ENCODE data around the gene RAP1GAP2. TPM values are rescaled to one million over a fixed set of nuclear protein-coding genes. Genes with fewer than 3 reads are reported as not detected.

RAP1GAP2 gene
- polyA plus RNA-seq, 1 of the 3 experiments (the other 2 are of a cell fraction): 22.0 TPM

DNA sequence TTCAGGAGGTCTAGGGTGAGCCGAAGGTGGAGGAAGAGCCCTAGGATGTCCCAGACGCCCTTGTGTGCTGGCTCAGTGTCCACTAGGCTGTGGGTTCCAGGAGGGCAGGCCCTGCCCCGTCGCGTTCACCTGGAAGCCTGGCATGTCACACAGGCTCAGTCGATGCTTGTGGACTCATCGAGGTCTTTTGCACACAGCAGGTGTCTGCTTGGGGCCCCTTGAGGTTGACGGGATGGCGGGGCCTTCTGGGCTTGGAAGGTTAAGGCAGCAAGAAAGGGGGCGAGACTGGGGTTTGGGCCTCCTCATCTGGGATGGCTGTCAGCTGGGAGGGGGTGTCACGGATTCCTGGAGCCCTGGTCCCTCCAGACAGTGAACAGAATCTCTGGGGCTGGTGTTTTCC lies 1.9 kb downstream of the RAP1GAP2 start:
- no peak for DNase-seq
- ChIA-PET CTCF (interaction anchor here (1.9 to 3.1 kb wide), 2 partner anchors 12 to 29 kb away, joined by 8 to 22 read pairs; no protein-coding TSS in a partner anchor), POLR2A (interaction anchor here (0.8 to 1.0 kb wide), 2 partner anchors 12 to 25 kb away, joined by 3 to 4 read pairs; no protein-coding TSS in a partner anchor)
- Histone ChIP-seq H3K4me1 (ENCODE audit: control insufficient read depth in 1 of 2, insufficient read depth in 2 of 2, low read depth in 1 of 2, low read length in 1 of 2) (peaks cover 0 to 18% of the 10 kb centered on the region in 2 experiments; a peak in 1 of 4 replicates), H3K79me2 (ENCODE audit: insufficient read depth) (no peaks in the 10 kb centered on the region), H3K27me3 (ENCODE audit: insufficient read depth) (no peaks in the 10 kb centered on the region; the same call in 1 of the 2 replicates), H3K36me3 (replicated peaks in 1 of 2; ENCODE audit: control insufficient read depth in 1 of 2, insufficient read depth in 2 of 2, low read length in 1 of 2) (no peaks in the 10 kb centered on the region), H3K4me3 (ENCODE audit: low read depth in 2 of 2, low read length in 1 of 2) (no peak overlapping the region), H3F3A (replicated peaks; ENCODE audit: insufficient read depth) (no peaks in the 10 kb centered on the region), H3K9me3 (no peaks in the 10 kb centered on the region), H3K9me2 (no peaks in the 10 kb centered on the region), H3K4me2 (no peak overlapping the region), H3K9ac (no peak overlapping the region), H3K27ac (ENCODE audit: low read depth in 2 of 2, low read length in 1 of 2) (no peak overlapping the region; a peak in 1 of 4 replicates), H4K20me1 (ENCODE audit: insufficient read depth) (no peaks in the 10 kb centered on the region), H2AFZ (ENCODE audit: low read depth) (no peak overlapping the region)
- 83% methylated on average over 6 of the region's 11 CpGs for WGBS (ENCODE audit: low lambda C conversion rate)
- TF ChIP-seq FOXM1 (IDR thresholded peaks at IDR 0.05; ENCODE audit: low read depth) (no peak), RXRA (IDR thresholded peaks at IDR 0.05; ENCODE audit: borderline replicate concordance, low read depth) (no peak), NRF1 (IDR thresholded peaks at IDR 0.05; ENCODE audit: low read depth, low read length) (no peak), YY1 (IDR thresholded peaks at IDR 0.05; ENCODE audit: low read depth) (no peak)
- TF ChIP-seq, protein P1, sequence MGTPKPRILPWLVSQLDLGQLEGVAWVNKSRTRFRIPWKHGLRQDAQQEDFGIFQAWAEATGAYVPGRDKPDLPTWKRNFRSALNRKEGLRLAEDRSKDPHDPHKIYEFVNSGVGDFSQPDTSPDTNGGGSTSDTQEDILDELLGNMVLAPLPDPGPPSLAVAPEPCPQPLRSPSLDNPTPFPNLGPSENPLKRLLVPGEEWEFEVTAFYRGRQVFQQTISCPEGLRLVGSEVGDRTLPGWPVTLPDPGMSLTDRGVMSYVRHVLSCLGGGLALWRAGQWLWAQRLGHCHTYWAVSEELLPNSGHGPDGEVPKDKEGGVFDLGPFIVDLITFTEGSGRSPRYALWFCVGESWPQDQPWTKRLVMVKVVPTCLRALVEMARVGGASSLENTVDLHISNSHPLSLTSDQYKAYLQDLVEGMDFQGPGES (IDR thresholded peaks at IDR 0.05; ENCODE audit: low read depth, low read length): no peak
- TF ChIP-seq, protein P2, sequence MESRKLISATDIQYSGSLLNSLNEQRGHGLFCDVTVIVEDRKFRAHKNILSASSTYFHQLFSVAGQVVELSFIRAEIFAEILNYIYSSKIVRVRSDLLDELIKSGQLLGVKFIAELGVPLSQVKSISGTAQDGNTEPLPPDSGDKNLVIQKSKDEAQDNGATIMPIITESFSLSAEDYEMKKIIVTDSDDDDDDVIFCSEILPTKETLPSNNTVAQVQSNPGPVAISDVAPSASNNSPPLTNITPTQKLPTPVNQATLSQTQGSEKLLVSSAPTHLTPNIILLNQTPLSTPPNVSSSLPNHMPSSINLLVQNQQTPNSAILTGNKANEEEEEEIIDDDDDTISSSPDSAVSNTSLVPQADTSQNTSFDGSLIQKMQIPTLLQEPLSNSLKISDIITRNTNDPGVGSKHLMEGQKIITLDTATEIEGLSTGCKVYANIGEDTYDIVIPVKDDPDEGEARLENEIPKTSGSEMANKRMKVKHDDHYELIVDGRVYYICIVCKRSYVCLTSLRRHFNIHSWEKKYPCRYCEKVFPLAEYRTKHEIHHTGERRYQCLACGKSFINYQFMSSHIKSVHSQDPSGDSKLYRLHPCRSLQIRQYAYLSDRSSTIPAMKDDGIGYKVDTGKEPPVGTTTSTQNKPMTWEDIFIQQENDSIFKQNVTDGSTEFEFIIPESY (IDR thresholded peaks at IDR 0.05; ENCODE audit: borderline replicate concordance, low read depth): no peak

DNA sequence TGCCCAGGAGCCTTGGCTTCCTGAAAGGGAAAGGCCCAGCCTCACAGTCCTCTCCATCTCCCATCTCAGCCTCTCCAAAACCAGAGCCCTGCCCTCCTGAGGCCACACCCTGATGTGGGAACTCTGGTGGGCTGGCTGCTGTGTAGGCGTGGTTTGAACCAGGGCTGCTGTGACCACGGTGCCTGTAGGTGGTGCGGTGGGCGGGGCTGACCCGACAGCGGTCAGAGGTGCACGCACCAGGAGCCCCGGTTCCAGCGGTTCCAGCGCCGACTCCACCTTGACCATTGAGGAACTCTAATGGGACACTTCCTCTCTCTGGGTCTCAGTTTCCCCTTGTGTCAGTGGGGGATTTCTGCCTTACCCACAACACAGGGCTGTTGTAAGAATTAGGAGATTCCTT lies 2.4 kb downstream of the RAP1GAP2 start:
- DNase-seq: no peak
- H2AFZ ChIP-seq (ENCODE audit: low read depth): no peak overlapping the region
- WGBS (ENCODE audit: low lambda C conversion rate): 89% methylated on average over 9 of the region's 11 CpGs
- H3K4me1 ChIP-seq (ENCODE audit: control insufficient read depth in 1 of 2, insufficient read depth in 2 of 2, low read depth in 1 of 2, low read length in 1 of 2): peaks cover 0 to 18% of the 10 kb centered on the region in 2 experiments; a peak in 1 of 4 replicates
- no peaks in the 10 kb centered on the region for H4K20me1 ChIP-seq (ENCODE audit: insufficient read depth)
- no peak for TF ChIP-seq TAF1 (IDR thresholded peaks at IDR 0.05; ENCODE audit: borderline replicate concordance, low read depth, low read length)
- TF ChIP-seq RAD21 (IDR thresholded peaks at IDR 0.05; ENCODE audit: low read length): no peak
- TF ChIP-seq, protein P3, sequence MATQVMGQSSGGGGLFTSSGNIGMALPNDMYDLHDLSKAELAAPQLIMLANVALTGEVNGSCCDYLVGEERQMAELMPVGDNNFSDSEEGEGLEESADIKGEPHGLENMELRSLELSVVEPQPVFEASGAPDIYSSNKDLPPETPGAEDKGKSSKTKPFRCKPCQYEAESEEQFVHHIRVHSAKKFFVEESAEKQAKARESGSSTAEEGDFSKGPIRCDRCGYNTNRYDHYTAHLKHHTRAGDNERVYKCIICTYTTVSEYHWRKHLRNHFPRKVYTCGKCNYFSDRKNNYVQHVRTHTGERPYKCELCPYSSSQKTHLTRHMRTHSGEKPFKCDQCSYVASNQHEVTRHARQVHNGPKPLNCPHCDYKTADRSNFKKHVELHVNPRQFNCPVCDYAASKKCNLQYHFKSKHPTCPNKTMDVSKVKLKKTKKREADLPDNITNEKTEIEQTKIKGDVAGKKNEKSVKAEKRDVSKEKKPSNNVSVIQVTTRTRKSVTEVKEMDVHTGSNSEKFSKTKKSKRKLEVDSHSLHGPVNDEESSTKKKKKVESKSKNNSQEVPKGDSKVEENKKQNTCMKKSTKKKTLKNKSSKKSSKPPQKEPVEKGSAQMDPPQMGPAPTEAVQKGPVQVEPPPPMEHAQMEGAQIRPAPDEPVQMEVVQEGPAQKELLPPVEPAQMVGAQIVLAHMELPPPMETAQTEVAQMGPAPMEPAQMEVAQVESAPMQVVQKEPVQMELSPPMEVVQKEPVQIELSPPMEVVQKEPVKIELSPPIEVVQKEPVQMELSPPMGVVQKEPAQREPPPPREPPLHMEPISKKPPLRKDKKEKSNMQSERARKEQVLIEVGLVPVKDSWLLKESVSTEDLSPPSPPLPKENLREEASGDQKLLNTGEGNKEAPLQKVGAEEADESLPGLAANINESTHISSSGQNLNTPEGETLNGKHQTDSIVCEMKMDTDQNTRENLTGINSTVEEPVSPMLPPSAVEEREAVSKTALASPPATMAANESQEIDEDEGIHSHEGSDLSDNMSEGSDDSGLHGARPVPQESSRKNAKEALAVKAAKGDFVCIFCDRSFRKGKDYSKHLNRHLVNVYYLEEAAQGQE (IDR thresholded peaks at IDR 0.05; ENCODE audit: low read depth, low read length): no peak
- TF ChIP-seq CHD2 (IDR thresholded peaks at IDR 0.05; ENCODE audit: low read length, partially characterized antibody): no peak
- TF ChIP-seq FOSL2 (IDR thresholded peaks at IDR 0.05; ENCODE audit: borderline replicate concordance, low read depth): no peak
- no peaks in the 10 kb centered on the region for H3F3A ChIP-seq (replicated peaks; ENCODE audit: insufficient read depth)
- H3K4me2 ChIP-seq: no peak overlapping the region
- no peaks in the 10 kb centered on the region; the same call in 1 of the 2 replicates for H3K27me3 ChIP-seq (ENCODE audit: insufficient read depth)
- H3K79me2 ChIP-seq (ENCODE audit: insufficient read depth): no peaks in the 10 kb centered on the region
- H3K9me3 ChIP-seq: no peaks in the 10 kb centered on the region
- no peaks in the 10 kb centered on the region for H3K36me3 ChIP-seq (replicated peaks in 1 of 2; ENCODE audit: control insufficient read depth in 1 of 2, insufficient read depth in 2 of 2, low read length in 1 of 2)
- H3K9me2 ChIP-seq: no peaks in the 10 kb centered on the region
- POLR2A ChIA-PET: no interaction called here
- no peak overlapping the region for H3K27ac ChIP-seq (ENCODE audit: low read depth in 2 of 2, low read length in 1 of 2)
- no peak overlapping the region for H3K9ac ChIP-seq
- no peak overlapping the region for H3K4me3 ChIP-seq (ENCODE audit: low read depth in 2 of 2, low read length in 1 of 2)
- CTCF ChIA-PET: no interaction called here

Measured in SK-N-SH (cell line).